GM12864 (cell line): ENCODE measurements around the gene GRXCR2.

Experiments
- DNase-seq: peaks from one replicate; pipeline ENCODE4 v3.0.0-alpha.2; 2011; ENCODE audit warnings: low read depth
- H3K4me3 ChIP-seq: 2 replicates; pipeline ENCODE4 v1.5.1; 2011; ENCODE audit warnings: mild to moderate bottlenecking, low read depth, low read length, control low read depth
- TF ChIP-seq, protein P1 (sequence below): IDR thresholded peaks from 2 replicates; pipeline ENCODE4 v1.5.1; 2011; ENCODE audit warnings: low read depth, mild to moderate bottlenecking, moderate library complexity, low read length, control low read depth, inconsistent platforms; ENCODE audit errors: missing control alignments

The GRXCR2 gene

DNA sequence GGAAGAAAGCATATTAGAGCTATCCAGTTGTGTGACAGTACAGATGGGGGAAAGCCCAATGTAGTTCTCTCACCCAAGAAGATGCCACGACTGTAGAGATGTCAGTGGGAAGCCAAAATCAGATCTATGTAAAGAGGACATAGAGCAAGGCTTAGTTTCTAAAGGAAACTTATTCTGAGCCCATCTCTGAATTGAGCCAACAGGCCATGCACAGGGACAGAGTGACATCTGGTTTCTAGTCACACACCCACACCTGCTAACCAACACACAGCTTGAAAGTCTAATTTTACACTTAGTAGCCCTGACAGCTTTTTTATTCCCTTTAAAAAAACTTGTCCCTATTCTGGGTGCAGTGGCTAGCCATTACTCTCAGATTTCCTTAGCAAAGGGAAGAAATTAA lies 59.9 kb downstream of the GRXCR2 start:
- no peak overlapping the region for H3K4me3 ChIP-seq
- DNase-seq: no peak
- TF ChIP-seq, protein P1, sequence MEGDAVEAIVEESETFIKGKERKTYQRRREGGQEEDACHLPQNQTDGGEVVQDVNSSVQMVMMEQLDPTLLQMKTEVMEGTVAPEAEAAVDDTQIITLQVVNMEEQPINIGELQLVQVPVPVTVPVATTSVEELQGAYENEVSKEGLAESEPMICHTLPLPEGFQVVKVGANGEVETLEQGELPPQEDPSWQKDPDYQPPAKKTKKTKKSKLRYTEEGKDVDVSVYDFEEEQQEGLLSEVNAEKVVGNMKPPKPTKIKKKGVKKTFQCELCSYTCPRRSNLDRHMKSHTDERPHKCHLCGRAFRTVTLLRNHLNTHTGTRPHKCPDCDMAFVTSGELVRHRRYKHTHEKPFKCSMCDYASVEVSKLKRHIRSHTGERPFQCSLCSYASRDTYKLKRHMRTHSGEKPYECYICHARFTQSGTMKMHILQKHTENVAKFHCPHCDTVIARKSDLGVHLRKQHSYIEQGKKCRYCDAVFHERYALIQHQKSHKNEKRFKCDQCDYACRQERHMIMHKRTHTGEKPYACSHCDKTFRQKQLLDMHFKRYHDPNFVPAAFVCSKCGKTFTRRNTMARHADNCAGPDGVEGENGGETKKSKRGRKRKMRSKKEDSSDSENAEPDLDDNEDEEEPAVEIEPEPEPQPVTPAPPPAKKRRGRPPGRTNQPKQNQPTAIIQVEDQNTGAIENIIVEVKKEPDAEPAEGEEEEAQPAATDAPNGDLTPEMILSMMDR: no peak

DNA sequence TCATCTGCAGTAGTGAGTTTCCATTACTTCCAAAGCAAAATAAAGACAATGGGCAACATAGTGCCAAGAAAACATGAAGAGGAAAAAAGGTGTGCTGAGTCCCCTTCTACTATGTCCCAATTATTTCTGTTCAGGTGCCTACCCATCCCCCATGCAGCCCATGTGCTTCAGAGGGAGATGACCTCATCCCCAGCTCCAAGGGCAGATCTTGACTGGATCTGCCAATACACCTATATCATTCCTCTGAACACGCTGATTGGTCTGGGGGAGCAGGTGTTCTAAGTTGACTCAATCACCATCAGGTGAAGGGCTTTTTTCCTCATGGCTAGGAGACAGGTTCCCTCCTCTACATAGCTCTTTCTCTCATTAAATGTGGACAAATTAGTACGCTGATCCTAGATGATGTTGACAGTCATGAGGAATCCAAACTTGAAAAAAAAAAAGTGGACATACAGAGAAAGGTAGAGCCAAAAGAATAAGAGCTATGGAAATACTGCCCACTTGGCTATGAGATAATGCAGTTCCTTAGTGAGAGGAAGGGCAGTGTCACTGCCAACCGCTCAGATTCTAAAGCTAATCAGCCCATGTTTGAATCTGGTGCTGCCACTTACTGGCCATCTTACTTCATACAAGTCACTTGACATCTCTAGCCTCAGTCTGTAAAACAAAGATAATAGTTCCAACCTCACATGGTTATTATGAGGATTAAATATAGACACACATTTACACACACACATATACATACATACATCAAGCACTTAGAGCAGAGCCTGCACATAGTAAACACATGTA lies 60.8 kb downstream of the GRXCR2 start:
- H3K4me3 ChIP-seq: no peak overlapping the region
- TF ChIP-seq, protein P1: no peak
- DNase-seq: no peak
